HPDE6-E6E7 (cell line): Measurements from ENCODE around the gene C16orf74.

Experiments used
- DNase-seq: peaks from one replicate; pipeline ENCODE4 v3.0.0; 2011; ENCODE audit warnings: missing footprints; ENCODE audit errors: extremely low spot score

The C16orf74 gene

GRCh38 chr16:85718682-85719081, 32.2 kb downstream of the C16orf74 start:
- no peak for DNase-seq

- DNase-seq: no peak
Measured at GRCh38 chr16:85718153-85718477, 32.8 kb downstream of the C16orf74 start.

- no peak for DNase-seq
Measured at GRCh38 chr16:85717393-85718152, 33.3 kb downstream of the C16orf74 start.

GRCh38 chr16:85716680-85717038, 34.2 kb downstream of the C16orf74 start:
- no peak for DNase-seq

- DNase-seq: no peak
Measured at GRCh38 chr16:85716022-85716679, 34.7 kb downstream of the C16orf74 start.

- no peak for DNase-seq
Measured at GRCh38 chr16:85715169-85716021, 35.5 kb downstream of the C16orf74 start.

GRCh38 chr16:85712801-85713200, 38.1 kb downstream of the C16orf74 start:
- no peak for DNase-seq

GRCh38 chr16:85711982-85712587, 38.8 kb downstream of the C16orf74 start:
- no peak for DNase-seq

- DNase-seq: no peak
Measured at GRCh38 chr16:85710732-85711131, 40.2 kb downstream of the C16orf74 start.

- DNase-seq: no peak
Measured at GRCh38 chr16:85709766-85710585, 40.9 kb downstream of the C16orf74 start.

GRCh38 chr16:85708338-85708737, 42.6 kb downstream of the C16orf74 start:
- DNase-seq: no peak

- no peak for DNase-seq
Measured at GRCh38 chr16:85707528-85708095, 43.3 kb downstream of the C16orf74 start.

- no peak for DNase-seq
Measured at GRCh38 chr16:85706449-85707034, 44.4 kb downstream of the C16orf74 start.

- DNase-seq: no peak
Measured at GRCh38 chr16:85704900-85705846, 45.7 kb downstream of the C16orf74 start.

- DNase-seq: no peak
Measured at GRCh38 chr16:85704011-85704410, 46.9 kb downstream of the C16orf74 start.

GRCh38 chr16:85699628-85700027, 51.3 kb downstream of the C16orf74 start:
- DNase-seq: peak; percentile 72

GRCh38 chr16:85698935-85699558, 51.8 kb downstream of the C16orf74 start:
- DNase-seq: no peak

- no peak for DNase-seq
Measured at GRCh38 chr16:85698459-85698891, 52.4 kb downstream of the C16orf74 start.

- DNase-seq: no peak
Measured at GRCh38 chr16:85697431-85697830, 53.5 kb downstream of the C16orf74 start.
